ENCODE measurements around the gene DYSF.

DYSF gene

GRCh38 chr2:71661782-71662181 lies 208.4 kb downstream of the DYSF start:
- no peak for TF ChIP-seq CTCF (IDR thresholded peaks at IDR 0.05; ENCODE audit: control insufficient read depth, insufficient read depth, low read depth, low read length, missing control alignments)
- no peak for DNase-seq (ENCODE audit: low read depth)
- H3K4me3 ChIP-seq (ENCODE audit: control insufficient read depth, low read depth, low read length), result no peak overlapping the region

- TF ChIP-seq CTCF (IDR thresholded peaks at IDR 0.05; ENCODE audit: control insufficient read depth, insufficient read depth, low read depth, low read length, missing control alignments), result no peak
- no peak for DNase-seq (ENCODE audit: low read depth)
- no peak overlapping the region for H3K4me3 ChIP-seq (ENCODE audit: control insufficient read depth, low read depth, low read length)
Observed at GRCh38 chr2:71662665-71663394, 209.5 kb downstream of the DYSF start.

- TF ChIP-seq CTCF (IDR thresholded peaks at IDR 0.05; ENCODE audit: control insufficient read depth, insufficient read depth, low read depth, low read length, missing control alignments), result no peak
- no peak overlapping the region for H3K4me3 ChIP-seq (ENCODE audit: control insufficient read depth, low read depth, low read length)
- no peak for DNase-seq (ENCODE audit: low read depth)
Observed at GRCh38 chr2:71664161-71664560, 210.8 kb downstream of the DYSF start.

GRCh38 chr2:71665168-71666093 lies 212.1 kb downstream of the DYSF start:
- no peak overlapping the region for H3K4me3 ChIP-seq (ENCODE audit: control insufficient read depth, low read depth, low read length)
- no peak for DNase-seq (ENCODE audit: low read depth)
- TF ChIP-seq CTCF (IDR thresholded peaks at IDR 0.05; ENCODE audit: control insufficient read depth, insufficient read depth, low read depth, low read length, missing control alignments), result no peak

GRCh38 chr2:71666094-71666474 lies 212.7 kb downstream of the DYSF start:
- H3K4me3 ChIP-seq (ENCODE audit: control insufficient read depth, low read depth, low read length), result no peak overlapping the region
- no peak for TF ChIP-seq CTCF (IDR thresholded peaks at IDR 0.05; ENCODE audit: control insufficient read depth, insufficient read depth, low read depth, low read length, missing control alignments)
- no peak for DNase-seq (ENCODE audit: low read depth)

- H3K4me3 ChIP-seq (ENCODE audit: control insufficient read depth, low read depth, low read length), result no peak overlapping the region
- DNase-seq (ENCODE audit: low read depth), result no peak
- no peak for TF ChIP-seq CTCF (IDR thresholded peaks at IDR 0.05; ENCODE audit: control insufficient read depth, insufficient read depth, low read depth, low read length, missing control alignments)
Observed at GRCh38 chr2:71667256-71668182, 214.2 kb downstream of the DYSF start.

Data from AG09309 (cell line).